HepG2 (cell line): ENCODE results near the gene STK39. TPM values are rescaled to one million over a fixed set of nuclear protein-coding genes. Genes with fewer than 3 reads are reported as not detected.

ENCODE experiments used
- ARID5B ChIP-seq: IDR thresholded peaks from 2 replicates; pipeline ENCODE4 v1.4.0; 2020; ENCODE audit warnings: mild to moderate bottlenecking, missing genetic modification reagents
- CAMTA2 ChIP-seq: sonication (generic); formaldehyde crosslinking; IDR thresholded peaks from 2 replicates; pipeline ENCODE4 v1.4.0; 2020; ENCODE audit warnings: mild to moderate bottlenecking, missing genetic modification reagents, borderline replicate concordance
- CREM ChIP-seq, 2 experiments: sonication (generic) in 1 of 2; formaldehyde crosslinking in 1 of 2; IDR thresholded peaks; 2 replicates each; pipeline versions ENCODE4 v1.4.0 to v1.6.1; 2016 to 2020; ENCODE audit warnings: antibody characterized with exemption in 1 of 2, mild to moderate bottlenecking in 1 of 2, missing genetic modification reagents in 1 of 2
- FIP1L1 ChIP-seq: fragments of 200-400 bp; formaldehyde crosslinking; IDR thresholded peaks from 2 replicates; pipeline ENCODE4 v1.6.1; 2018; ENCODE audit warnings: low read depth, mild to moderate bottlenecking, low read length, moderate library complexity, borderline replicate concordance; ENCODE audit not compliant: insufficient read depth
- IKZF4 ChIP-seq: sonication (generic); formaldehyde crosslinking; IDR thresholded peaks from 2 replicates; pipeline ENCODE4 v1.5.1; 2020; ENCODE audit warnings: borderline replicate concordance, mild to moderate bottlenecking, low read depth, missing genetic modification reagents; ENCODE audit errors: not compliant biosample characterization
- KLF15 ChIP-seq: sonication (generic); formaldehyde crosslinking; IDR thresholded peaks from 2 replicates; pipeline ENCODE4 v1.8.1; 2023; ENCODE audit warnings: borderline replicate concordance, mild to moderate bottlenecking, inconsistent platforms, missing genetic modification reagents, mixed read lengths
- MEIS1 ChIP-seq: sonication (generic); formaldehyde crosslinking; IDR thresholded peaks from 2 replicates; pipeline ENCODE4 v1.9.0; 2021; ENCODE audit warnings: mild to moderate bottlenecking, missing genetic modification reagents, moderate library complexity, borderline replicate concordance
- RAD21 ChIP-seq: fragments of 450-650 bp; formaldehyde crosslinking; IDR thresholded peaks from 2 replicates; pipeline ENCODE4 v1.5.0; 2020; ENCODE audit warnings: mild to moderate bottlenecking
- RBM22 ChIP-seq: fragments of 200-400 bp; formaldehyde crosslinking; optimal IDR thresholded peaks from 2 replicates; pipeline ENCODE3; 2017; ENCODE audit warnings: mild to moderate bottlenecking, low read length, moderate library complexity
- SMYD3 ChIP-seq: sonication (generic); formaldehyde crosslinking; IDR thresholded peaks from 2 replicates; pipeline ENCODE4 v1.8.1; 2023; ENCODE audit warnings: mild to moderate bottlenecking, missing genetic modification reagents
- SOX6 ChIP-seq, 2 experiments: fragments of 450-650 bp in 1 of 2; sonication (generic) in 1 of 2; formaldehyde crosslinking in 1 of 2; IDR thresholded peaks; 2 replicates each; pipeline versions ENCODE4 v1.4.0 to v1.6.1; 2017 to 2020; ENCODE audit warnings: antibody characterized with exemption in 1 of 2, mild to moderate bottlenecking in 1 of 2, missing genetic modification reagents in 1 of 2
- TEAD3 ChIP-seq: optimal IDR thresholded peaks from 2 replicates; pipeline ENCODE3; 2016; ENCODE audit warnings: borderline replicate concordance
- ZBTB20 ChIP-seq: sonication (generic); formaldehyde crosslinking; IDR thresholded peaks from 2 replicates; pipeline ENCODE4 v1.8.1; 2023; ENCODE audit warnings: missing genetic modification reagents, low read depth, mild to moderate bottlenecking, borderline replicate concordance
- ZMYM4 ChIP-seq: sonication (generic); formaldehyde crosslinking; IDR thresholded peaks from 2 replicates; pipeline ENCODE4 v1.8.1; 2023; ENCODE audit warnings: mild to moderate bottlenecking, missing genetic modification reagents
- ZNF256 ChIP-seq: sonication (generic); formaldehyde crosslinking; conservative IDR thresholded peaks from 2 replicates; pipeline ENCODE4 v1.4.0; 2020; ENCODE audit warnings: missing genetic modification reagents
- ZNF549 ChIP-seq: sonication (generic); formaldehyde crosslinking; IDR thresholded peaks from 2 replicates; pipeline ENCODE4 v1.5.0; 2020; ENCODE audit warnings: missing genetic modification reagents
- ZNF670 ChIP-seq: sonication (generic); formaldehyde crosslinking; IDR thresholded peaks from 2 replicates; pipeline ENCODE4 v1.8.0; 2022; ENCODE audit warnings: mild to moderate bottlenecking, missing genetic modification reagents, borderline replicate concordance
- ZNF746 ChIP-seq: sonication (generic); formaldehyde crosslinking; IDR thresholded peaks from 2 replicates; pipeline ENCODE4 v1.8.0; 2022; ENCODE audit warnings: mild to moderate bottlenecking, missing genetic modification reagents
- ZNF792 ChIP-seq: IDR thresholded peaks from 2 replicates; pipeline ENCODE4 v1.6.1; 2016
- polyA plus RNA-seq, 8 experiments: library from polyadenylated mRNA; depleted of rRNA in 3 of 8; stranded (reverse) in 7 of 8; unstranded in 1 of 8; fragments of >200 nt; fragmentation: Illumina TruSeq in 4 of 8; extraction: Trizol in 4 of 8; gene quantifications; 2 replicates each; pipeline versions ENCODE4 v1.2.1 to v1.2.3, GENCODE V29; 2011 to 2016; ENCODE audit warnings: low read depth in 4 of 8, missing spikeins in 1 of 8, mixed read lengths in 1 of 8; ENCODE audit not compliant: insufficient read depth in 1 of 8
- total RNA-seq, 5 experiments: library from RNA; depleted of rRNA; stranded (reverse); fragments of >200 nt; fragmentation: Illumina TruSeq; extraction: Trizol; gene quantifications; 2 replicates each; pipeline ENCODE4 v1.2.3, GENCODE V29; 2016; ENCODE audit warnings: low read depth in 1 of 5
- TF ChIP-seq, protein P1 (sequence below): IDR thresholded peaks from 2 replicates; pipeline ENCODE4 v1.6.1; 2016; ENCODE audit warnings: low read depth, missing genetic modification reagents, missing compliant biosample characterization

STK39 gene
- total and polyA plus RNA-seq, 2 of the 13 experiments (the other 11 are each of a cell fraction or from before 2014, with no cell fraction given), result 27.3 to 38.4 TPM

DNA sequence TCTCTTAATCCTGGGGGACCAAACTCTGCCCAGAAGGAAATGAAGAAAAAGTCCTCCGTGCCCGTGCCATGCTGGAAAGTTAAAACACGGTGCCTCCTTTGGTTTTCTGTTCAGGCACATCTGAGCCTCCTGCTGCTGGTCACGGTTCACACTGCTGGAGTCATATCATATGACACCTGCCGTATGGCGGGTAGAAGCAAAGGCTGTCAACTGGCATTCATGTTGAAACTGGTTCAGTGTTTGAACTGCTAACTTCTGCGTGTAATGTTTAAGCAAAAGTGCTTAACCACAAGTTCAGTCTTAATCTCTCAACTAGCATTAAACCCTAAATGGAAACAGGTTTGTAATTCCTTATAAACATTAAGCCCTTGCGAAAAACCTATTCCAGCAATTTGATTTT lies 3.1 kb downstream of the STK39 start (continued):
- TF ChIP-seq ZNF670 (CRISPR knock-in tag) (no peak), RBM22 (no peak), ZNF792 (0 out of 2 replicates have a peak, but pooled peaks have one; percentile 22), TEAD3 (CRISPR knock-in tag) (peak; percentile 50), IKZF4 (no peak), SOX6 (IDR thresholded peaks at IDR 0.05) (no peak), SOX6 (CRISPR knock-in tag; IDR thresholded peaks at IDR 0.05) (peak; percentile 49), FIP1L1 (no peak), ZMYM4 (peak; percentile 76; the same call in 1 of the 2 replicates), ZBTB20 (peak; percentile 56; the same call in 1 of the 2 replicates), CAMTA2 (no peak), MEIS1 (CRISPR knock-in tag) (peak; percentile 50; the same call in 1 of the 2 replicates), CREM (IDR thresholded peaks at IDR 0.05) (peak; percentile 33; the same call in 1 of the 2 replicates), CREM (CRISPR knock-in tag; IDR thresholded peaks at IDR 0.05) (no peak), KLF15 (CRISPR knock-in tag) (no peak), SMYD3 (CRISPR knock-in tag) (0 out of 2 replicates have a peak, but pooled peaks have one; percentile 35), RAD21 (peak; percentile 26; the same call in 1 of the 2 replicates), ZNF746 (CRISPR knock-in tag) (no peak), ZNF549 (CRISPR knock-in tag) (no peak), ZNF256 (CRISPR knock-in tag) (no peak), ARID5B (CRISPR knock-in tag) (peak; percentile 75)
- TF ChIP-seq, protein P1, sequence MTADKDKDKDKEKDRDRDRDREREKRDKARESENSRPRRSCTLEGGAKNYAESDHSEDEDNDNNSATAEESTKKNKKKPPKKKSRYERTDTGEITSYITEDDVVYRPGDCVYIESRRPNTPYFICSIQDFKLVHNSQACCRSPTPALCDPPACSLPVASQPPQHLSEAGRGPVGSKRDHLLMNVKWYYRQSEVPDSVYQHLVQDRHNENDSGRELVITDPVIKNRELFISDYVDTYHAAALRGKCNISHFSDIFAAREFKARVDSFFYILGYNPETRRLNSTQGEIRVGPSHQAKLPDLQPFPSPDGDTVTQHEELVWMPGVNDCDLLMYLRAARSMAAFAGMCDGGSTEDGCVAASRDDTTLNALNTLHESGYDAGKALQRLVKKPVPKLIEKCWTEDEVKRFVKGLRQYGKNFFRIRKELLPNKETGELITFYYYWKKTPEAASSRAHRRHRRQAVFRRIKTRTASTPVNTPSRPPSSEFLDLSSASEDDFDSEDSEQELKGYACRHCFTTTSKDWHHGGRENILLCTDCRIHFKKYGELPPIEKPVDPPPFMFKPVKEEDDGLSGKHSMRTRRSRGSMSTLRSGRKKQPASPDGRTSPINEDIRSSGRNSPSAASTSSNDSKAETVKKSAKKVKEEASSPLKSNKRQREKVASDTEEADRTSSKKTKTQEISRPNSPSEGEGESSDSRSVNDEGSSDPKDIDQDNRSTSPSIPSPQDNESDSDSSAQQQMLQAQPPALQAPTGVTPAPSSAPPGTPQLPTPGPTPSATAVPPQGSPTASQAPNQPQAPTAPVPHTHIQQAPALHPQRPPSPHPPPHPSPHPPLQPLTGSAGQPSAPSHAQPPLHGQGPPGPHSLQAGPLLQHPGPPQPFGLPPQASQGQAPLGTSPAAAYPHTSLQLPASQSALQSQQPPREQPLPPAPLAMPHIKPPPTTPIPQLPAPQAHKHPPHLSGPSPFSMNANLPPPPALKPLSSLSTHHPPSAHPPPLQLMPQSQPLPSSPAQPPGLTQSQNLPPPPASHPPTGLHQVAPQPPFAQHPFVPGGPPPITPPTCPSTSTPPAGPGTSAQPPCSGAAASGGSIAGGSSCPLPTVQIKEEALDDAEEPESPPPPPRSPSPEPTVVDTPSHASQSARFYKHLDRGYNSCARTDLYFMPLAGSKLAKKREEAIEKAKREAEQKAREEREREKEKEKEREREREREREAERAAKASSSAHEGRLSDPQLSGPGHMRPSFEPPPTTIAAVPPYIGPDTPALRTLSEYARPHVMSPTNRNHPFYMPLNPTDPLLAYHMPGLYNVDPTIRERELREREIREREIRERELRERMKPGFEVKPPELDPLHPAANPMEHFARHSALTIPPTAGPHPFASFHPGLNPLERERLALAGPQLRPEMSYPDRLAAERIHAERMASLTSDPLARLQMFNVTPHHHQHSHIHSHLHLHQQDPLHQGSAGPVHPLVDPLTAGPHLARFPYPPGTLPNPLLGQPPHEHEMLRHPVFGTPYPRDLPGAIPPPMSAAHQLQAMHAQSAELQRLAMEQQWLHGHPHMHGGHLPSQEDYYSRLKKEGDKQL (CRISPR knock-in tag), result no peak
